ENCODE results near the gene KDM4B.

KDM4B gene

GRCh38 chr19:4986056-4986455 is 17.1 kb downstream of the KDM4B start:
- no peak for DNase-seq

- DNase-seq, result no peak
Observed at GRCh38 chr19:4986471-4986891, 17.6 kb downstream of the KDM4B start.

- no peak for DNase-seq
Observed at GRCh38 chr19:4987256-4987655, 18.3 kb downstream of the KDM4B start.

- DNase-seq, result no peak
Observed at GRCh38 chr19:4987692-4988370, 18.9 kb downstream of the KDM4B start.

- DNase-seq, result peak; percentile 92
Observed at GRCh38 chr19:4988770-4989251, 19.9 kb downstream of the KDM4B start.

GRCh38 chr19:4990306-4990705 is 21.4 kb downstream of the KDM4B start:
- DNase-seq, result no peak

- no peak for DNase-seq
Observed at GRCh38 chr19:4991538-4991937, 22.6 kb downstream of the KDM4B start.

GRCh38 chr19:4991996-4992698 is 23.2 kb downstream of the KDM4B start:
- DNase-seq, result no peak

GRCh38 chr19:4993683-4994082 is 24.8 kb downstream of the KDM4B start:
- DNase-seq, result no peak

GRCh38 chr19:4996701-4997100 is 27.8 kb downstream of the KDM4B start:
- no peak for DNase-seq

- no peak for DNase-seq
Observed at GRCh38 chr19:4997297-4997696, 28.4 kb downstream of the KDM4B start.

GRCh38 chr19:5000120-5000611 is 31.3 kb downstream of the KDM4B start:
- DNase-seq, result no peak

- DNase-seq, result peak; percentile 66
Observed at GRCh38 chr19:5001615-5002014, 32.7 kb downstream of the KDM4B start.

- DNase-seq, result peak; percentile 81
Observed at GRCh38 chr19:5002143-5002542, 33.2 kb downstream of the KDM4B start.

- no peak for DNase-seq
Observed at GRCh38 chr19:5003781-5004180, 34.9 kb downstream of the KDM4B start.

- no peak for DNase-seq
Observed at GRCh38 chr19:5005096-5005495, 36.2 kb downstream of the KDM4B start.

GRCh38 chr19:5006201-5006600 is 37.3 kb downstream of the KDM4B start:
- DNase-seq, result peak; percentile 32

- no peak for DNase-seq
Observed at GRCh38 chr19:5006821-5007220, 37.9 kb downstream of the KDM4B start.

- no peak for DNase-seq
Observed at GRCh38 chr19:5011476-5012238, 42.7 kb downstream of the KDM4B start.

- no peak for DNase-seq
Observed at GRCh38 chr19:5012688-5013457, 44.0 kb downstream of the KDM4B start.

- DNase-seq, result no peak
Observed at GRCh38 chr19:5013761-5014160, 44.8 kb downstream of the KDM4B start.

- DNase-seq, result no peak
Observed at GRCh38 chr19:5014941-5015340, 46.0 kb downstream of the KDM4B start.

- DNase-seq, result no peak
Observed at GRCh38 chr19:5016268-5016667, 47.4 kb downstream of the KDM4B start.
